Keratinocyte (primary cell): ENCODE results near the gene EML1. TPM values are rescaled to one million over a fixed set of nuclear protein-coding genes. Genes with fewer than 3 reads are reported as not detected.

Source experiments
- DNase-seq: peaks from one replicate; pipeline ENCODE4 v3.0.0-alpha.2; 2011; ENCODE audit warnings: low read depth, missing footprints, low spot score
- FAIRE-seq: peaks from 2 replicates; lab custom pipeline; 2011; peaks lifted over from hg19 to GRCh38; lab: Jason Lieb, UNC
- H2AFZ ChIP-seq: 2 replicates; pipeline ENCODE4 v1.6.0; 2012; ENCODE audit warnings: low read length, control low read depth, inconsistent platforms; ENCODE audit not compliant: control insufficient read depth
- H3K27ac ChIP-seq: 2 replicates; pipeline ENCODE4 v1.5.1; 2011; ENCODE audit warnings: low read length; ENCODE audit not compliant: control insufficient read depth, insufficient read depth
- H3K27me3 ChIP-seq: 3 replicates; pipeline ENCODE4 v1.6.0; 2011; ENCODE audit warnings: low read length; ENCODE audit not compliant: control insufficient read depth, insufficient read depth; ENCODE audit errors: extremely low read depth
- H3K36me3 ChIP-seq, 2 experiments: 2 replicates in 1 of 2; 3 replicates in 1 of 2; pipeline ENCODE4 v1.5.1; 2011; ENCODE audit warnings: low read length in 2 of 2, mild to moderate bottlenecking in 1 of 2; ENCODE audit not compliant: control insufficient read depth in 2 of 2, insufficient read depth in 2 of 2; ENCODE audit errors: extremely low read depth in 1 of 2
- H3K4me1 ChIP-seq: 3 replicates; pipeline ENCODE4 v1.5.1; 2011; ENCODE audit warnings: low read length; ENCODE audit not compliant: control insufficient read depth, insufficient read depth; ENCODE audit errors: extremely low read depth
- H3K4me2 ChIP-seq: 3 replicates; pipeline ENCODE4 v1.6.0; 2011; ENCODE audit warnings: low read depth, low read length; ENCODE audit not compliant: control insufficient read depth, insufficient read depth; ENCODE audit errors: extremely low read depth
- H3K4me3 ChIP-seq, 3 experiments: fragments of 200-600 bp in 1 of 3; sonication (generic) in 1 of 3; 2 replicates in 2 of 3; 3 replicates in 1 of 3; pipeline ENCODE4 v1.5.1; 2011 to 2016; ENCODE audit warnings: low read length in 3 of 3, mild to moderate bottlenecking in 3 of 3, control low read depth in 2 of 3, inconsistent platforms in 1 of 3, low read depth in 1 of 3, mixed read lengths in 1 of 3, mixed run types in 1 of 3, moderate library complexity in 1 of 3; ENCODE audit not compliant: control insufficient read depth in 2 of 3, insufficient read depth in 2 of 3; ENCODE audit errors: extremely low read depth in 1 of 3
- H3K79me2 ChIP-seq: 2 replicates; pipeline ENCODE4 v1.6.0; 2012; ENCODE audit warnings: low read length; ENCODE audit not compliant: control insufficient read depth, insufficient read depth
- H3K9ac ChIP-seq: 3 replicates; pipeline ENCODE4 v1.6.0; 2011; ENCODE audit warnings: low read length; ENCODE audit not compliant: control insufficient read depth, insufficient read depth; ENCODE audit errors: extremely low read depth
- H3K9me1 ChIP-seq: 3 replicates; pipeline ENCODE4 v1.6.0; 2011; ENCODE audit warnings: low read length; ENCODE audit not compliant: control insufficient read depth, insufficient read depth; ENCODE audit errors: extremely low read depth
- H3K9me3 ChIP-seq: 2 replicates; pipeline ENCODE4 v1.5.1; 2012; ENCODE audit warnings: low read depth, low read length; ENCODE audit not compliant: control insufficient read depth
- H4K20me1 ChIP-seq: 3 replicates; pipeline ENCODE4 v1.6.0; 2011; ENCODE audit warnings: low read length; ENCODE audit not compliant: control insufficient read depth, insufficient read depth; ENCODE audit errors: extremely low read depth
- EZH2 ChIP-seq: IDR thresholded peaks from one replicate; pipeline ENCODE4 v1.6.1; 2012; ENCODE audit warnings: inconsistent platforms, mild to moderate bottlenecking, low read length, moderate library complexity
- dilution Hi-C: fragments of 300-500 bp; cut with MboI; formaldehyde crosslinking; loops from one replicate; pipeline ENCODE4 v1.7.0; 2020; ENCODE audit warnings: low sequenced_read_pairs; ENCODE audit not compliant: extremely low pct_ligation_motif_present
- polyA plus RNA-seq, 5 experiments: library from polyadenylated mRNA; depleted of rRNA in 3 of 5; stranded (reverse) in 3 of 5; stranded (forward) in 1 of 5; unstranded in 1 of 5; fragments of >200 nt; gene quantifications; 1 replicate in 1 of 5; 2 replicates in 3 of 5; 3 replicates in 1 of 5; pipeline versions ENCODE4 v1.2.1 to v1.2.3, GENCODE V29; 2011 to 2012; ENCODE audit warnings: missing spikeins in 2 of 5, low read depth in 1 of 5, low replicate concordance in 1 of 5
- TF ChIP-seq, protein P1 (sequence below), 3 experiments: IDR thresholded peaks in 1 of 3; conservative IDR thresholded peaks in 1 of 3; optimal IDR thresholded peaks in 1 of 3; 2 replicates in 2 of 3; 3 replicates in 1 of 3; pipeline versions ENCODE3 to v1.5.1; 2011; ENCODE audit warnings: low read length in 3 of 3, mild to moderate bottlenecking in 3 of 3, moderate library complexity in 2 of 3, control low read depth in 1 of 3, inconsistent platforms in 1 of 3; ENCODE audit not compliant: insufficient read depth in 2 of 3; ENCODE audit errors: extremely low read depth in 1 of 3

The EML1 gene
- polyA plus RNA-seq, 1 donor (not counting 4 experiments of a cell fraction or from before 2014, with no cell fraction given): 0.84 TPM

- Histone ChIP-seq H3K9ac (no peak overlapping the region), H3K27ac (no peak overlapping the region), H2AFZ (no peak overlapping the region), H4K20me1 (no peaks in the 10 kb centered on the region), H3K4me3 (no peak overlapping the region), H3K36me3 (no peaks in the 10 kb centered on the region), H3K79me2 (no peaks in the 10 kb centered on the region), H3K4me2 (no peak overlapping the region), H3K9me3 (peaks cover 1% of the 10 kb centered on the region), H3K4me1 (no peaks in the 10 kb centered on the region), H3K9me1 (no peaks in the 10 kb centered on the region), H3K27me3 (peaks cover 18% of the 10 kb centered on the region)
- DNase-seq (no peak), FAIRE-seq (no peak)
- dilution Hi-C loops: no loop called here
- TF ChIP-seq, protein P1, sequence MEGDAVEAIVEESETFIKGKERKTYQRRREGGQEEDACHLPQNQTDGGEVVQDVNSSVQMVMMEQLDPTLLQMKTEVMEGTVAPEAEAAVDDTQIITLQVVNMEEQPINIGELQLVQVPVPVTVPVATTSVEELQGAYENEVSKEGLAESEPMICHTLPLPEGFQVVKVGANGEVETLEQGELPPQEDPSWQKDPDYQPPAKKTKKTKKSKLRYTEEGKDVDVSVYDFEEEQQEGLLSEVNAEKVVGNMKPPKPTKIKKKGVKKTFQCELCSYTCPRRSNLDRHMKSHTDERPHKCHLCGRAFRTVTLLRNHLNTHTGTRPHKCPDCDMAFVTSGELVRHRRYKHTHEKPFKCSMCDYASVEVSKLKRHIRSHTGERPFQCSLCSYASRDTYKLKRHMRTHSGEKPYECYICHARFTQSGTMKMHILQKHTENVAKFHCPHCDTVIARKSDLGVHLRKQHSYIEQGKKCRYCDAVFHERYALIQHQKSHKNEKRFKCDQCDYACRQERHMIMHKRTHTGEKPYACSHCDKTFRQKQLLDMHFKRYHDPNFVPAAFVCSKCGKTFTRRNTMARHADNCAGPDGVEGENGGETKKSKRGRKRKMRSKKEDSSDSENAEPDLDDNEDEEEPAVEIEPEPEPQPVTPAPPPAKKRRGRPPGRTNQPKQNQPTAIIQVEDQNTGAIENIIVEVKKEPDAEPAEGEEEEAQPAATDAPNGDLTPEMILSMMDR (optimal IDR thresholded peaks at IDR 0.05 in 1 of 3, IDR thresholded peaks at IDR 0.05 in 1 of 3, conservative IDR thresholded peaks at IDR 0.05 in 1 of 3; ENCODE audit: extremely low read depth in 1 of 3, insufficient read depth in 2 of 3, low read length in 3 of 3): no peak
- TF ChIP-seq EZH2: no peak
Observed at GRCh38 chr14:99846808-99847207, 53.6 kb downstream of the EML1 start.

DNA sequence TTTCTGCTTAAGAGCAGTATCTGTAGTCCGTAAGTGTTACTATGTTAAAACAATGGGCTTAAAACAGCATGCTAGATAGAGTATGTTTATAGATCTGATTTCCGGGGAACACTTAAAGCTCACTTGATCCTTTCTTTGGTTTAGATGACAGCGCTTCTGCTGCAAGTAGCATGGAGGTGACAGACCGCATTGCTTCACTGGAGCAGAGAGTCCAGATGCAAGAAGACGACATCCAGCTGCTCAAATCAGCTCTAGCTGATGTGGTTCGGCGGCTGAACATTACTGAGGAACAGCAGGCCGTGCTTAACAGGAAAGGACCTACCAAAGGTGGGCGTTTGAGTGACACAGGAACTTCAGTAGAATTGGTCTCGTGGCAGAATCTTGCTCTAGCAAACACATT is 57.5 kb downstream of the EML1 start:
- H3K79me2 ChIP-seq: no peaks in the 10 kb centered on the region
- dilution Hi-C loops: loop anchor here (25.0 kb wide), 1 partner anchor 138 kb away; no protein-coding TSS in a partner anchor
- no peak overlapping the region for H3K27ac ChIP-seq
- H2AFZ ChIP-seq: no peak overlapping the region
- H3K4me1 ChIP-seq: no peaks in the 10 kb centered on the region
- TF ChIP-seq, protein P1 (optimal IDR thresholded peaks at IDR 0.05 in 1 of 3, IDR thresholded peaks at IDR 0.05 in 1 of 3, conservative IDR thresholded peaks at IDR 0.05 in 1 of 3; ENCODE audit: extremely low read depth in 1 of 3, insufficient read depth in 2 of 3, low read length in 3 of 3): no peak
- FAIRE-seq (no peak), DNase-seq (no peak)
- H3K36me3 ChIP-seq: no peaks in the 10 kb centered on the region
- H3K4me3 ChIP-seq: no peak overlapping the region
- H3K9me1 ChIP-seq: no peaks in the 10 kb centered on the region
- peaks cover 7% of the 10 kb centered on the region for H3K27me3 ChIP-seq
- no peak overlapping the region for H3K4me2 ChIP-seq
- no peak overlapping the region for H3K9ac ChIP-seq
- no peaks in the 10 kb centered on the region for H4K20me1 ChIP-seq
- peaks cover 1% of the 10 kb centered on the region for H3K9me3 ChIP-seq
